GM21825 (cell line): ENCODE data around the gene ANKRD24.
"Not testable (repeated sequence)": the region's sequence is repeated elsewhere in the genome, so short reads cannot be mapped to it uniquely, and the experiment has no call there.

Experiments
- ATAC-seq: cut with Tn5 transposase; IDR thresholded peaks from one replicate; pipeline ENCODE4 v1.9.1; 2021; ENCODE audit warnings: mild to moderate bottlenecking, moderate library complexity; ENCODE audit not compliant: unreplicated experiment

ANKRD24 gene

GRCh38 chr19:4173479-4174212 lies 8.8 kb upstream of the ANKRD24 start:
- ATAC-seq = no peak

DNA sequence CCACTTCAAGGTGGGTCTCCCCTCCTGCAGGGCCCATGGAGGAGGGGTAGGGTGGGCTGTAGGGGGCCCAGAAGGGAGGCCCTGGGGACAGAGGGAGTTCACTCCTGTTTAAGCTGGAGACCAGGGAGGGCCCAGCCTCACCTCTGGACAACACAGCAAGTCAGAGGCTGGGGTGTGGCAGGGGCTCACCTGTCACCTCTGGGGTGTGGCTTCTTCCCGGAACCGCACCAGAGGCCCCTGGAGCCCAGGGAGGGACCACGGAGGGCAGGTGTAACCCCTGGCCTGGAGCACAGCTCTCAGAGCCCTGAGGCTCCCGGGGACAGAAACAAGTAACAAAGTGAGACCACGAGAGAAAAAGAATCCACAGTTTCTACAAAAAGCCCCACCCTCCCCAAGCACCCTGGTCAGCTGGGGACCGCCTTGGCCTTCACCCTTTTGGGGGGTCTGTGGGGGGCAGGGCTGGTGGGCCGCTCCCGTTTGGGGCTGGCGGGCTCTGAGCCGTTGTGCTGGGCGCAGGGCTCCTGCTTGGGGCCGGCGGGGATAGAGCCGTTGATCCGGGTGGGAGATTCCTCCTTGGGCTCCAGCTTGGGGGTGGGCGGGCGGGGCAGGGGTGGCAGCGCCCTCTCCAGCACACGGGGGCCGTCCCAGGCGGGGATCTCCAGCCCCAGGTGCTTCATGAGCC lies 8.1 kb upstream of the ANKRD24 start:
- no peak for ATAC-seq

GRCh38 chr19:4174895-4175668 lies 7.4 kb upstream of the ANKRD24 start:
- no peak for ATAC-seq

- no peak for ATAC-seq
Measured at GRCh38 chr19:4175669-4175931, 6.9 kb upstream of the ANKRD24 start.

DNA sequence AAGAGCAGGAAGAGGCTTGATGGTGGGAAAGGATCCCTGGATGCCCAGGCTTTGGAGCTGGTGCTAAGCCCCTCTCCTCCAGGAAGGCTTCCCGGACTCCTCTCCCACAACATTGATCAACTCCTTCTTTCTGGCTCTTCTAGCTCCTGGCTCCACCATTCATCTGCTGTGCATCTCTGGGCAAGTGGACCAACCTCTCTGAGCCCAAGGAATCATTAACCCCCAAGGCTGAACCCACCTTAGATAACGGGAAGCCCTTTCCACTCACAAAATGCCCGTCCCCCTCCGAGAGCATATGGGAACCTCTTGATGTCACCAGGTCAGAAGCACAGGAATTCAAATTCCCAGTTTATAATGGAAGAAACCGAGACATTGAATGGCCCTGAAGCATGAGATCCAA lies 5.3 kb upstream of the ANKRD24 start:
- no peak for ATAC-seq

DNA sequence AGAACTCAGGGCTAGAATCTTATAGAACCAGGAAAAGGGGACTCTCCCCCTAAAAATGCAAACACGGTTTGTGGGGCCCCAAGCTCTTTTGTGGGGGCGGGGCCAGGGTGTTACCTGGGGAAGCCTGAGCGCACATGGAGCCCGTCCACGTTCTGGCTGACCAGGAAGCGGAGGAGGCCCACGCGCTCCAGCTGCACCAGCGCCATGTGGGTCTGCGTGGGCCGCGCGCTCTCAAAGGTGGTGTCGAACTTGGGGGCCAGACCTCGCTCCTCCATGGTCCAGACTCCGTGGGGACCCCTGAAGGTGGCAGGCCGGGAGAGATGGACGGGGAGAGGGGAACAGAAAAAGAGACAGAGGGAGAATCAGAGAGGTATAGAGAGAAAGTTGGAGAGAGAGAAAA lies 3.5 kb upstream of the ANKRD24 start:
- ATAC-seq = no peak

DNA sequence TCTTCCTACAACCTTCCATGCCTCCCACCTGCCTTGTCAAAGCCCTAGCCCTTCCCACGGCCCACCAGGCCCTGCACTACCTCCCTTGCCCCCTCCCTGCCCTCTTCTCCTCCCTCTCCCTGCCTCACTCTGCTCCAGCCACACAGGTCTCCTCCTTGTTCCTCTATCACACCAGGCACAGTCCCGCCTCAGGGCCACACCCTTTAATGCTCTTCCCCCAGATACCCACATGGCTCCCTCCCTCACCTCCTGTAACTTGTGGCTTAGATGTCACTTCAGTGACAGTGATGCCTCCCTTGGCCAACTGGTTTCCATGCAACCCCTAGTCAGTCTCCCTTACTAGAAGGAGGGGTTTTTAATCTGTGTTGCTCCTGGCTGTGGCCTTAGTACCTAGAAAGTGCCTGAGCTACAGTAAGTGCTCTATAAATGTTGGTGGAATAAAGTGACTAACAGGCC lies 1.4 kb upstream of the ANKRD24 start:
- no peak for ATAC-seq

DNA sequence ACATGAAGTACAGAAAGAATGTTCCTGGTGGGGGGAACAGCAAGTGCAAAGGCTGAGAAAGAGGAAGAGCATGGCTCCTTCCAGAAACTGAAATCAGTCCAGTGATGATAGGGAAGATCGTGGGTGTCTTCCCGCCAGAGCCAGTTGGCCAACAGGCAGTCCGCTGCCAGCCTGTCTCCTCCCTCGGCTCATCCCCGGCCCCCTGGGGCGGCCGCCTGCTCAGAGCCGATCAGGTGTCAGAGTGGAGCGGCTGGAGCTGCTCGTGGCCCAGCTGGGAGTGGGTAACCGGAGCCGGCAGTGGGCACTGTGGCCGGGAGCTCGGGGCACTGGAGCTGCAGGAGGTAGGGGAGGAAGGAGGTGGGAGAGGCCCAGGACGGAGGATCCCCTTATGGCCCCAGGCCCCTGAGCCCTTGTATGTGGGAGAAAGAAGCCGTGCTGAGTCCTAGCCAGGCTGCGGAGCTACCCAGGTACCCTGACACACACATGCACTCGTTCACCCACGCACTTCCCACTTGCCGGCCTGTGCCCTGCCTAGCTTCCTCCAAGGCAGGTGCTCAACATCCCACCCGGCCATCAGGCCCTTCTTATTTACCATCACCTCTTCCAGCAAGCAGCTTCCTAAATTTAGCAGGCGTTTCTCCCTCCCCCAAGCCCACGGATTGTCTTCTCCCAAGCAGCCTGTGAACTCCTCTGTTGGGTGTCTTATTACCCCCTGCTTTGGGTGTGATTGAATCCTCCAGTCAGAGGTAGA lies 1.7 kb downstream of the ANKRD24 start:
- no peak for ATAC-seq

GRCh38 chr19:4184718-4185352 lies 2.3 kb downstream of the ANKRD24 start:
- ATAC-seq = no peak

DNA sequence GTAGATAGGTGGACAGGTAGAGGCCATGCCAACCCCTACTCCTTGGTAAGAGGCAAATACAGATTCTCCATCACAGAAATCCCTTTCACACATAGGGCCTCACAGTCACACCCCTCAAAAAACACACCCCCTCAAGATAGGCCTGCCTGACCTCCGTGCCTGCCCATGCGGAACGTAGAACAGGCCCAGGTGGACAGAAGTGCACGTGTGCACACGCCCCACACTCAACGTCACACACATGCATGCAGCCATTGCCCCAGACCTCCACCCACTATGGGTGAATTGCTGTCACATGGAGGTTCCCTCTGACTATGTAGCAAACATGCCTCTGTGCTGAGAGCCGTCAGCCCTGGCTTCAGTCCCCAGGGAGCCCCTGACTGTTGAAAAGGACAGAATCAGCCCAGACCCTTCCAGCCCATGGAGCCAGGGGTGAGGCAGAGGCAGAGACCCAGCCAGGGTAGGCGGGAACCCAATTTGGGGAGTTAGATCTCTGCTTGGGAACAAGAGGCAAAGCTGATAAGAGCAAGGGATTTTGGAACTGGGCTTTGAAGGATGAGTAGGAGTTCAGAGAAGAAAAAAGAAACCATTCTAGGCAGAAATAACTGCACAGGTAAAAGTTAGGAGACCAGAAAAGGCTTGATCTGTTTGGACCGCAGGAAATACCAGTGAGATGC lies 3.1 kb downstream of the ANKRD24 start:
- ATAC-seq = no peak

- no peak for ATAC-seq
Measured at GRCh38 chr19:4186087-4186993, 3.9 kb downstream of the ANKRD24 start.

DNA sequence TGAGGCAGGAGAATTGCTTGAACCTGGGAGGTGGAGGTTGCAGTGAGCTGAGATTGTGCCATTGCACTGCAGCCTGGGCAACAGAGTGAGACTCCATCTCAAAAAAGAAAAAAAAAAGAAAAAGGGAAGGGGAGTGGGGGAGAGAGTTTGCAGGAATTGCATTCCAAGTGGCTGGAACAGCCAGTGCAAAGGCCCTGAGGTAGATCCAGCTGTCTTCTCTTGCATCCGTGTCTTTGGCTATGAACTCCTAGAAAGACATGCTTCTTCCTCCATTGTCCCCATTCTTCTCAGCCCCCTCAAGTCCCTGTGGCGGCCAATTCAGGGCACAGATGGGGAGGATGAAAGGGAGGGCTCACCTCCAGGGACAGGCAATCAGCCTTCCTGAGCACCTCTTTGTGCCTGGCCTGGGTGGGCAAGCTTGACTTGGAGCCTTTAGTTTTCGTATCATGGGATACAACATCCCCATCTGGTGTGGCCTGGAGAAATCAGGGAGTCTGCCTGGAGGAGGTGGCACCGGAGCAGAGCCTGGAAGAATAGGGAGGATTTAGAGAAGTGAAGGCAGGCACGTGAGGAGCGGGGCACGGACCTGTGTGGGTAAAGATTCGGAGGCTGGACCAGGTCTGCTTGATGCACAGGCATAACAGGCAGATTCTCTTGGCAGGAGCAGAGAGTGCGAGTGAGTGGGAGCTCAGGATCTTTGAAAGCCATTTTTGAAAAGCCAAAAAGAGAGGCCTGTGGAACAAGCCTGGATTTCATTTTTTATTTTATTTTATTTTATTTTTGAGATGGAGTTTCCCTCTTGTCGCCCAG lies 5.0 kb downstream of the ANKRD24 start:
- ATAC-seq = no peak

DNA sequence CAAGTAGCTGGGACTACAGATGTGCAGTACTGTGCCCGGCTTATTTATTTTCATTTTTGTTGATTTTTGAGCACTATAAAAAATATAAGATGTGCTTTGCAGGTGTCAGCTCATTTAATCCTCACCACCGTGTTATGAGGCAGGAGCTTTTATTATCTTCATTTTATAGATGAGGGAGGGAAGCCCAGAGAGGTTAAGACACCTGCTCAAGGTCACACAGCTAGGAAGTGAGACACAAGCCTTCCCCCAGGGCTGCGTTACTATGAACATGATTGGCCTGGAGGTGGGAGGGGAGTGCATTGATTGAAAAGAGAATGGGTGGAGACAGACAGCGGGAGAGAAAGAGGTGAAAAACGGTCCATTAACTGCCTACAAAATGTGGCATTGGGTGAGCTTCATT lies 7.2 kb downstream of the ANKRD24 start:
- ATAC-seq = no peak

- ATAC-seq = not testable (repeated sequence)
Measured at GRCh38 chr19:4192537-4192936, 10.0 kb downstream of the ANKRD24 start.

DNA sequence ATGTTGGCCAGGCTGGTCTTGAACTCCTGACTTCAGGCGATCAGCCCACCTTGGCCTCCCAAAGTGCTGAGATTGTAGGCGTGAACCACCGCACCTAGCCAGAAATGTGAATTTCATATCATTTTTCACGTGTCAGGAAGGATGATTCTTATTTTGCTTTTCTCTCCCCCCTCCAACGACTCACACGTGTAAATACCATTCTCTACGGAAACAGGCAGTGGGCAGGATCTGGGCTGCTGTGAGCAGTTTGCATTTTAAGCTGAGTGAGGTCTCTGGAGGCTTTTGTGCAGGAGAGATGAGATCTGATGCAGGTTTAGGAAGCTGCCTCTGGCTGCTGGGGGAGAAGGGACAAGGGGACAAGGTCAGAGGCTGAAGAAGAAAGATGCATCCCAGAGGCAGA lies 11.9 kb downstream of the ANKRD24 start:
- ATAC-seq = no peak

- ATAC-seq = no peak
Measured at GRCh38 chr19:4196009-4196408, 13.5 kb downstream of the ANKRD24 start.

GRCh38 chr19:4196587-4197148 lies 14.2 kb downstream of the ANKRD24 start:
- ATAC-seq = no peak

DNA sequence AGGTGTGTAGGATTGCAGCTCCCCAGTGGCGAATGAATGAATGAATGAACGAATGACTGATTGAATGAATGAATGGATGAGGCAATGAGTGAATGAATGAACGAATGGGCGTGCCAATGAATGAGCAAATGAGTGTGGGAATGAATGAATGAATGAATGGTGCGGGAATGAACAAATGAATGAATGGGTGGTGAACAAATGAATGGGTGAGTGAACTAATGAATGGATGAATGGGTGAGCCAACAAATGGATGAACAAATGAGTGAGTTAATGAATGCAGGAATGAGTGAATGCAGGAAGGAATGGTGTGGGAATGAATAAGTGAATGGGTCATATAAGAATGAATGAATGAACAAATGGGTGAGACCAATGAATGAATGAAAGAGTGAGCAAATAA lies 14.7 kb downstream of the ANKRD24 start:
- no peak for ATAC-seq
